GM06990 (cell line): ENCODE data around the gene FBXO33.

Experiments used
- DNase-seq: peaks from one replicate; pipeline ENCODE4 v3.0.0-alpha.2; 2011; ENCODE audit not compliant: insufficient read length; ENCODE audit errors: extremely low read depth
- H3K27me3 ChIP-seq: replicated peaks from 2 replicates; pipeline ENCODE4 v1.6.0; 2011; ENCODE audit warnings: low read length; ENCODE audit not compliant: control insufficient read depth, insufficient read depth
- H3K36me3 ChIP-seq: 2 replicates; pipeline ENCODE4 v1.5.1; 2011; ENCODE audit warnings: low read length; ENCODE audit not compliant: control insufficient read depth, insufficient read depth
- H3K4me3 ChIP-seq: replicated peaks from 2 replicates; pipeline ENCODE4 v1.5.1; 2011; ENCODE audit warnings: low read depth, mild to moderate bottlenecking, control low read depth, low read length
- TF ChIP-seq, protein P1 (sequence below): IDR thresholded peaks from 2 replicates; pipeline ENCODE4 v1.5.1; 2011; ENCODE audit warnings: low read length, control low read depth, mild to moderate bottlenecking, inconsistent platforms; ENCODE audit not compliant: insufficient read depth, poor library complexity, severe bottlenecking

The FBXO33 gene

GRCh38 chr14:39395555-39396254, 36.5 kb downstream of the FBXO33 start:
- Histone ChIP-seq H3K27me3 (no peaks in the 10 kb centered on the region), H3K36me3 (peaks cover 2% of the 10 kb centered on the region), H3K4me3 (no peak overlapping the region)
- DNase-seq, result peak; percentile 25
- TF ChIP-seq, protein P1, sequence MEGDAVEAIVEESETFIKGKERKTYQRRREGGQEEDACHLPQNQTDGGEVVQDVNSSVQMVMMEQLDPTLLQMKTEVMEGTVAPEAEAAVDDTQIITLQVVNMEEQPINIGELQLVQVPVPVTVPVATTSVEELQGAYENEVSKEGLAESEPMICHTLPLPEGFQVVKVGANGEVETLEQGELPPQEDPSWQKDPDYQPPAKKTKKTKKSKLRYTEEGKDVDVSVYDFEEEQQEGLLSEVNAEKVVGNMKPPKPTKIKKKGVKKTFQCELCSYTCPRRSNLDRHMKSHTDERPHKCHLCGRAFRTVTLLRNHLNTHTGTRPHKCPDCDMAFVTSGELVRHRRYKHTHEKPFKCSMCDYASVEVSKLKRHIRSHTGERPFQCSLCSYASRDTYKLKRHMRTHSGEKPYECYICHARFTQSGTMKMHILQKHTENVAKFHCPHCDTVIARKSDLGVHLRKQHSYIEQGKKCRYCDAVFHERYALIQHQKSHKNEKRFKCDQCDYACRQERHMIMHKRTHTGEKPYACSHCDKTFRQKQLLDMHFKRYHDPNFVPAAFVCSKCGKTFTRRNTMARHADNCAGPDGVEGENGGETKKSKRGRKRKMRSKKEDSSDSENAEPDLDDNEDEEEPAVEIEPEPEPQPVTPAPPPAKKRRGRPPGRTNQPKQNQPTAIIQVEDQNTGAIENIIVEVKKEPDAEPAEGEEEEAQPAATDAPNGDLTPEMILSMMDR, result no peak

- H3K4me3 ChIP-seq, result no peak overlapping the region
- TF ChIP-seq, protein P1, result no peak
- no peak for DNase-seq
- no peaks in the 10 kb centered on the region; the same call in none of the 2 replicates for H3K36me3 ChIP-seq
- no peaks in the 10 kb centered on the region for H3K27me3 ChIP-seq
These were observed 38.9 kb downstream of the FBXO33 start for GRCh38 chr14:39393289-39393688.

DNA sequence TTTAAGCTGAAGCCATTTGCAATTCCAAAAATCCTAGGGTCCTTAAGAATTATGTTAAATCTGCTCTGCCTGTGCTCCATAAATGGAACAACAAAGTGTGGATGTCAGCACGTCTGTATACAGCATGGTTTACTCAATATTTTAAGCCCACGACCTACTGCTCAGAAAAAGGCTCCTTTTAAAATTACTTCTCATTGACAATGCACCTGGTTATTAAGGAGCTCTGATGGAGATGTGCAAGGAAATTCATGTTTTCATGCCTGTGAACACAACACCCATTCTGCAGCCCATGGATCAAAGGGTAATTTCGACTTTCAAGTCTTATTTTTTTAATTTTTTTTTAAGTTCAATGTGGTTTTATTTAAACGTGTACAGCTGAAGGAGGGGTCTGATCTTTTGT, 48.1 kb downstream of the FBXO33 start:
- DNase-seq, result no peak
- H3K27me3 ChIP-seq, result no peaks in the 10 kb centered on the region
- TF ChIP-seq, protein P1, result no peak
- no peak overlapping the region for H3K4me3 ChIP-seq
- H3K36me3 ChIP-seq, result no peaks in the 10 kb centered on the region

DNA sequence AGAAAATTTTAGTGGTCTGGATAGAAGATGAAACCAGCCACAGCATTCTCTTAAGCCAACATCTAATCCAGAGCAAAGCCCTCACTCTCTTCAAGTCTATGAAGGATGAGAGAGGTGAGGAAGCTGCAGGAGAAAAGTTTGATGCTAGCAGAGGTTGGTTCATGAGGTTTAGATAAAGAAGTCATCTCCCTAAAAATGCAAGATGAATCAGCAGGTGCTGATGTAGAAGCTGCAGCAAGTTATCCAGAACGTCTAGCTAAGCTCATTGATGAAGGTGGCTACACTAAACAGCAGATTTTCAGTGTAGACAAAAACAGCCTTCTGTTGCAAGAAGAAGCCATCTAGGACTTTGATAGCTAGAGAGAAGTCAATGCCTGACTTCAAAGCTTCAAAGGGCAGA, 48.5 kb downstream of the FBXO33 start:
- no peaks in the 10 kb centered on the region for H3K36me3 ChIP-seq

GRCh38 chr14:39383026-39383660, 49.1 kb downstream of the FBXO33 start:
- Histone ChIP-seq H3K4me3 (no peak overlapping the region), H3K36me3 (no peaks in the 10 kb centered on the region), H3K27me3 (no peaks in the 10 kb centered on the region)
- TF ChIP-seq, protein P1, result no peak
- DNase-seq, result peak; percentile 9

More for the DNA sequence above, 48.5 kb downstream of the FBXO33 start:
- H3K4me3 ChIP-seq, result no peak overlapping the region
- TF ChIP-seq, protein P1, result no peak
- H3K27me3 ChIP-seq, result no peaks in the 10 kb centered on the region
- DNase-seq, result no peak
